ENCODE measurements around the gene OR2T11.
"Not testable (repeated sequence)": the region's sequence is repeated elsewhere in the genome, so short reads cannot be mapped to it uniquely, and the experiment has no call there.

OR2T11 gene

GRCh38 chr1:248634991-248635390, at the start of gene OR2T11:
Gene OR2T11, minus strand, starts transcription at chr1:248635091. Its CDS starts 7,963 bp downstream, at chr1:248627128.
- H3K27ac ChIP-seq (ENCODE audit: low read depth, low read length); H3K9ac ChIP-seq (ENCODE audit: low read length); H3K27me3 ChIP-seq (ENCODE audit: control insufficient read depth, insufficient read depth, low read length); H3K4me1 ChIP-seq (ENCODE audit: control insufficient read depth, insufficient read depth, low read length); H3K36me3 ChIP-seq (ENCODE audit: control insufficient read depth, insufficient read depth, low read length); H3K4me3 ChIP-seq (ENCODE audit: low read length): not testable (repeated sequence)

- H3K4me3 ChIP-seq (ENCODE audit: low read length): no peak overlapping the region
- no peaks in the 10 kb centered on the region for H3K27me3 ChIP-seq (ENCODE audit: control insufficient read depth, insufficient read depth, low read length)
- H3K4me1 ChIP-seq (ENCODE audit: control insufficient read depth, insufficient read depth, low read length): no peaks in the 10 kb centered on the region
- H3K36me3 ChIP-seq (ENCODE audit: control insufficient read depth, insufficient read depth, low read length): no peaks in the 10 kb centered on the region
- H3K9ac ChIP-seq (ENCODE audit: low read length): no peak overlapping the region
- no peak overlapping the region for H3K27ac ChIP-seq (ENCODE audit: low read depth, low read length)
These were observed 46.8 kb upstream of the OR2T11 start for GRCh38 chr1:248681651-248682050.

- H3K4me1 ChIP-seq (ENCODE audit: control insufficient read depth, insufficient read depth, low read length): no peaks in the 10 kb centered on the region
- H3K27me3 ChIP-seq (ENCODE audit: control insufficient read depth, insufficient read depth, low read length): no peaks in the 10 kb centered on the region
- H3K4me3 ChIP-seq (ENCODE audit: low read length): no peak overlapping the region
- H3K9ac ChIP-seq (ENCODE audit: low read length): no peak overlapping the region
- H3K27ac ChIP-seq (ENCODE audit: low read depth, low read length): no peak overlapping the region
- H3K36me3 ChIP-seq (ENCODE audit: control insufficient read depth, insufficient read depth, low read length): no peaks in the 10 kb centered on the region
These were observed 35.1 kb upstream of the OR2T11 start for GRCh38 chr1:248670003-248670402.

GRCh38 chr1:248663453-248664328, 28.8 kb upstream of the OR2T11 start:
- H3K27me3 ChIP-seq (ENCODE audit: control insufficient read depth, insufficient read depth, low read length); H3K4me3 ChIP-seq (ENCODE audit: low read length); H3K36me3 ChIP-seq (ENCODE audit: control insufficient read depth, insufficient read depth, low read length); H3K4me1 ChIP-seq (ENCODE audit: control insufficient read depth, insufficient read depth, low read length); H3K27ac ChIP-seq (ENCODE audit: low read depth, low read length); H3K9ac ChIP-seq (ENCODE audit: low read length): not testable (repeated sequence)

GRCh38 chr1:248656797-248657196, 21.9 kb upstream of the OR2T11 start:
- H3K4me3 ChIP-seq (ENCODE audit: low read length); H3K9ac ChIP-seq (ENCODE audit: low read length); H3K27ac ChIP-seq (ENCODE audit: low read depth, low read length); H3K36me3 ChIP-seq (ENCODE audit: control insufficient read depth, insufficient read depth, low read length); H3K4me1 ChIP-seq (ENCODE audit: control insufficient read depth, insufficient read depth, low read length); H3K27me3 ChIP-seq (ENCODE audit: control insufficient read depth, insufficient read depth, low read length): not testable (repeated sequence)

- H3K9ac ChIP-seq (ENCODE audit: low read length); H3K27me3 ChIP-seq (ENCODE audit: control insufficient read depth, insufficient read depth, low read length); H3K27ac ChIP-seq (ENCODE audit: low read depth, low read length); H3K4me3 ChIP-seq (ENCODE audit: low read length); H3K4me1 ChIP-seq (ENCODE audit: control insufficient read depth, insufficient read depth, low read length); H3K36me3 ChIP-seq (ENCODE audit: control insufficient read depth, insufficient read depth, low read length): not testable (repeated sequence)
These were observed 20.5 kb upstream of the OR2T11 start, which contains the start of gene OR2T27 for GRCh38 chr1:248655354-248655753. Gene OR2T27, minus strand, starts transcription at chr1:248655528. Its CDS starts 4,644 bp downstream, at chr1:248650884.

- H3K4me3 ChIP-seq (ENCODE audit: low read length); H3K27ac ChIP-seq (ENCODE audit: low read depth, low read length); H3K4me1 ChIP-seq (ENCODE audit: control insufficient read depth, insufficient read depth, low read length); H3K27me3 ChIP-seq (ENCODE audit: control insufficient read depth, insufficient read depth, low read length); H3K9ac ChIP-seq (ENCODE audit: low read length); H3K36me3 ChIP-seq (ENCODE audit: control insufficient read depth, insufficient read depth, low read length): not testable (repeated sequence)
These were observed 14.1 kb upstream of the OR2T11 start for GRCh38 chr1:248648770-248649536.

GRCh38 chr1:248645178-248645577, 10.3 kb upstream of the OR2T11 start, which contains the start of gene OR2T35:
Gene OR2T35, minus strand, starts transcription at chr1:248645278. Its CDS starts 6,020 bp downstream, at chr1:248639258.
- H3K4me3 ChIP-seq (ENCODE audit: low read length); H3K4me1 ChIP-seq (ENCODE audit: control insufficient read depth, insufficient read depth, low read length); H3K27me3 ChIP-seq (ENCODE audit: control insufficient read depth, insufficient read depth, low read length); H3K36me3 ChIP-seq (ENCODE audit: control insufficient read depth, insufficient read depth, low read length); H3K27ac ChIP-seq (ENCODE audit: low read depth, low read length); H3K9ac ChIP-seq (ENCODE audit: low read length): not testable (repeated sequence)

GRCh38 chr1:248642971-248643651, 8.2 kb upstream of the OR2T11 start:
- H3K27me3 ChIP-seq (ENCODE audit: control insufficient read depth, insufficient read depth, low read length); H3K9ac ChIP-seq (ENCODE audit: low read length); H3K27ac ChIP-seq (ENCODE audit: low read depth, low read length); H3K4me1 ChIP-seq (ENCODE audit: control insufficient read depth, insufficient read depth, low read length); H3K36me3 ChIP-seq (ENCODE audit: control insufficient read depth, insufficient read depth, low read length); H3K4me3 ChIP-seq (ENCODE audit: low read length): not testable (repeated sequence)

- not testable (repeated sequence) for H3K36me3 ChIP-seq (ENCODE audit: control insufficient read depth, insufficient read depth, low read length); H3K4me3 ChIP-seq (ENCODE audit: low read length); H3K27ac ChIP-seq (ENCODE audit: low read depth, low read length); H3K27me3 ChIP-seq (ENCODE audit: control insufficient read depth, insufficient read depth, low read length); H3K4me1 ChIP-seq (ENCODE audit: control insufficient read depth, insufficient read depth, low read length); H3K9ac ChIP-seq (ENCODE audit: low read length)
These were observed 6.7 kb upstream of the OR2T11 start for GRCh38 chr1:248641583-248641982.

- H3K4me1 ChIP-seq (ENCODE audit: control insufficient read depth, insufficient read depth, low read length); H3K36me3 ChIP-seq (ENCODE audit: control insufficient read depth, insufficient read depth, low read length); H3K9ac ChIP-seq (ENCODE audit: low read length); H3K27me3 ChIP-seq (ENCODE audit: control insufficient read depth, insufficient read depth, low read length); H3K27ac ChIP-seq (ENCODE audit: low read depth, low read length); H3K4me3 ChIP-seq (ENCODE audit: low read length): not testable (repeated sequence)
These were observed 6.0 kb upstream of the OR2T11 start for GRCh38 chr1:248640906-248641305.

GRCh38 chr1:248639652-248640051, 4.8 kb upstream of the OR2T11 start:
- H3K36me3 ChIP-seq (ENCODE audit: control insufficient read depth, insufficient read depth, low read length); H3K9ac ChIP-seq (ENCODE audit: low read length); H3K4me1 ChIP-seq (ENCODE audit: control insufficient read depth, insufficient read depth, low read length); H3K4me3 ChIP-seq (ENCODE audit: low read length); H3K27me3 ChIP-seq (ENCODE audit: control insufficient read depth, insufficient read depth, low read length); H3K27ac ChIP-seq (ENCODE audit: low read depth, low read length): not testable (repeated sequence)

Data from rectal smooth muscle tissue (tissue), 1 donor.